NK-92 (cell line): ENCODE measurements around the gene OAS3.
"Not testable (repeated sequence)": the region's sequence is repeated elsewhere in the genome, so short reads cannot be mapped to it uniquely, and the experiment has no call there.

Source experiments
- DNase-seq: peaks from one replicate; lab custom pipeline; 2025; ENCODE audit not compliant: unreplicated experiment; lab: John Stamatoyannopoulos, UW

Gene OAS3

DNA sequence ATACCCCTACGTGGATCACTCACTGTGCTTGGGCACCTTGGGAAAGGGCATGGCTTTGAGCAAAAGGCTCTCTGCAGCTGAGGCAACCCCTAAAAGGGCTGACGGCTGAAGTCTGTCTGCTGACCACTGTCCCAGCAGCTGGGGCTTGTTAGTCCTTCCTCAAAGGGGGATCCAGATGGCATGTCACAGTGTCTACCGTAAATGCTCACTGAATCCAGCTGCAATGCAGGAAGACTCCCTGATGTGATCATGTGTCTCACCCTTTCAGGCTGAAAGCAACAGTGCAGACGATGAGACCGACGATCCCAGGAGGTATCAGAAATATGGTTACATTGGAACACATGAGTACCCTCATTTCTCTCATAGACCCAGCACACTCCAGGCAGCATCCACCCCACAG is 19.2 kb upstream of the OAS3 start:
- no peak for DNase-seq

DNA sequence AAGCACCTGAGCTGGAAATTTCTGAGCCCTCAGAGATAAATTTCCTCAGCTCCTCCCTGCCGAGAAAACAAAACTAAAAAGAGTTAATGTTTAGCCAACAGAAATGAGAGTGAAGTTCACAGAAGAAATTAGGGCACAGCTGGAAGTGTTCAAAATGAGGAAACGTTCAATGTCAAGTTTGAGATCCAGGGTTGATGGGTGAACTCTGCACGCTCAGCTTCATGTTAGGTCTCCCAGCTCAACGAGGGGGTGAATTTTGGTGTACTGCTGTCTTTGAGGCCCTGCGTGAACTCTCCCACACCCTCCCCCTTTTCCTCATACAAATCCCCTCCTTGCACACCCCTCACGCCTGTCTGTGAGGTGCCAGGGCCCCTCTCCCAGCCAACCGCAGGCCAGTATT is 13.3 kb upstream of the OAS3 start:
- DNase-seq = no peak

DNA sequence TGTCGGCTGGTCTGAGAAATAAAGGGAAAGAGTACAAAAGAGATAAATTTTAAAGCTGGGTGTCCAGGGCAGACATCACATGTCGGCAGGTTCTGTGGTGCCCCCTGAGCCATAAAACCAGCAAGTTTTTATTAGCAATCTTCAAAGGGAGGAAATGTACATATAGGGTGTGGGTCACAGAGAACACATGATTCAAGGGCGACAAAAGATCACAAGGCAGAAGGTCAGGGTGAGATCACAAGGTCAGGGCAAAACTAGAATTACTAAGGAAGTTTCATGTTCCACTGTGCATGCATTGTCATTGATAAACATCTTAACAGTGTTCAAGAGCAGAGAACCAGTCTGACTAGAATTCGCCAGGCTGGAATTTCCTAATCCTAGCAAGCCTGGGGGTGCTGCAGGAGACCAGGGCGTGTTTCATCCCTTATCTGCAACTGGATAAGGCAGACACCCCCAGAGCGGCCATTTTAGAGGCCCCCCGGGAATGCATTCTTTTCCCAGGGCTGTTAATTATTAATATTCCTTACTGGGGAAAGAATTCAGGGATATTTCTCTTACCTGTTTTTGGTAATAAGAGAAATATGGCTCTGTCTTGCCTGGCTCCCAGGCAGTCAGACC is 11.7 kb upstream of the OAS3 start:
- not testable (repeated sequence) for DNase-seq

DNA sequence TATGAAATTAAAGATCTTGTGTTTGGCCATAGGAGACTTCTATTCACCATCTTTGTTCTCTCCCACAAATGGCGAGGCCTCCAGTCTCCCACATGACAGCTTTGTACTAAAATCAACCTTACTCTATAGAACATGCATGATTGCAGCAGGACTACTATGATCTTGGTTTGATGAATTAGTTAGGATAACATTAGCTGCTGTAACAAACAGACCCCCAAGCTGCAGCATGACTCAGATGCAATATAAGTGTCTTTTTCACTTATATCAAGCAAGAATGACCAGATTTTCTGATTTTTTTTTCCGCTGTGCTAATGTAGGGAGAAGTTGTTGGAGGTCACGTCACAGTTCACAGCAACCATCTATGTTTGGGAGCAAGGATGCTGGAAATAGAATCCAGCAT is 10.8 kb upstream of the OAS3 start:
- DNase-seq = no peak

DNA sequence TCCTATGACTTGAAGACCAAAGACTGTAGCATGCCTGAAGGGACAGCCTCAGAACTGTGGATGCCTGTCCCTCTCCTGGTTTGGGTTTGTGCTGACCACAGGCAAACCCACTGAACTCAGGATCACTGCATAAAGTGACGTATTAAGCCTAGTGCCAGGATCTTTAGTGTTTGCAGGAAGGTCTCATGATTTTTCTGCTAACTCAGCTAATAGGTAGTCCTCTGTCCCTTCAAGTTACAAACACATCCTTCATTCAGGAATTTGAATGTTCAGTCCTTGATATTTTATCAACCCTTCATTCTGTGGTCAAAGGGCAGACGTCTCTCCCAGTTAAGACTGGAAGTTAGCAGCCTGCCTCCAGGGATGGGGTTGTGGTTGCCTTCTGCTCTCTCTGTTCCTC is 10.3 kb upstream of the OAS3 start:
- DNase-seq = no peak

DNA sequence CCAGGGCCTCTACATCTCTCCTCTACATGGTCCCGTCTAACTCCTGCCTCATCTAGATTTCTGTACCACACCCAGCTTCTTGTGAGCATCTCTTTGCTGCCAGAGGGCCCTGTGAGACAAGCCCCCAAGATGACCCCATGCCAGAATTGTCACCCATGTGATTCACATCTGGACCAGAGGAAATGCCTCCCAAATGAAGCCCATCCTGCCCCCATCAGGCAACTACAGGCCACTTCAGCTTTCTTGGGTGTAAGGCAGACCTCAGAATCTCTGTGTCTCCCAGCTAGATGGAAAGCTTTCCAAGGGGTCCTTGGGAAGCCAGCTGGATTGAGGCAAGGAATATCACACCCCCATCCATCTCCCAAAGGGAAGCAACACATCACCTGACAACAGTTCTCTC is 9.3 kb upstream of the OAS3 start:
- no peak for DNase-seq

DNA sequence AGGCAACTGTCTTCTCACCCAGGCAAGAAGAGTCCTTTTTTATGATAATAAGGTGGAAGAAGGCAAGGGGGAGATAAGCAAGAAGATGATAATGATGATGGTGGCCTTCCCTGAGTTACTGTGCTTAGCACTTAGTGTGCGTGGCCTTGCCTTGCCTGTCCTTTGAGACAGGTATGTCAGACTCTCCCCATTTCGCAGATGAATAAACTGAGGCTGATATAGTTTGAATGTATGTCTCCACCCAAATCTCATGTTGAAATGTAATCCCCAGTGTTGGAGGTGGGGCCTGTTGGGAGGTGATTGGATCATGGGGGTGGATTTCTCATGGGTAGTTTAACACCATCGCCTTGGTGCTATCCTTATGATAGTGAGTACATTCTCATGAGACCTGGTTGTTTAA is 8.6 kb upstream of the OAS3 start:
- DNase-seq = no peak

DNA sequence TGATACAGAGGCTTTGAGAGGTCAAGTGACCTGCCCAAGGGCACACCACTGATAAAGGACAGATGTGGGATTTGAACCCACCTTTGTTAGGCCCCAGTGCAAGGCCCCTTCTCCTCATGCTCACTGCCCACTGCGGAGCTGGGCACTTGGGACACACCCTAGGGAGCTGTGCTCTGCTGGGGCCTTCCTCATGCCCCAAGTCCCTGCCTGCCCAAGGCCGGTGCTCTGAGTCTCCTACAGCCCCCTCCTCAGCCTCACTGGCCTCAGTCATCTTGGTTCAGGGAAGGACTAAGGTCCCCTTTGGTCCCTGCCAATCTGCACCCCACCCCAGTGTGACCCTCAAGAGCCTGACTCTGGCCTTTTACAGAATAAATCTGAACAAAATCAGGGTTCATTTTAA is 7.9 kb upstream of the OAS3 start:
- no peak for DNase-seq

DNA sequence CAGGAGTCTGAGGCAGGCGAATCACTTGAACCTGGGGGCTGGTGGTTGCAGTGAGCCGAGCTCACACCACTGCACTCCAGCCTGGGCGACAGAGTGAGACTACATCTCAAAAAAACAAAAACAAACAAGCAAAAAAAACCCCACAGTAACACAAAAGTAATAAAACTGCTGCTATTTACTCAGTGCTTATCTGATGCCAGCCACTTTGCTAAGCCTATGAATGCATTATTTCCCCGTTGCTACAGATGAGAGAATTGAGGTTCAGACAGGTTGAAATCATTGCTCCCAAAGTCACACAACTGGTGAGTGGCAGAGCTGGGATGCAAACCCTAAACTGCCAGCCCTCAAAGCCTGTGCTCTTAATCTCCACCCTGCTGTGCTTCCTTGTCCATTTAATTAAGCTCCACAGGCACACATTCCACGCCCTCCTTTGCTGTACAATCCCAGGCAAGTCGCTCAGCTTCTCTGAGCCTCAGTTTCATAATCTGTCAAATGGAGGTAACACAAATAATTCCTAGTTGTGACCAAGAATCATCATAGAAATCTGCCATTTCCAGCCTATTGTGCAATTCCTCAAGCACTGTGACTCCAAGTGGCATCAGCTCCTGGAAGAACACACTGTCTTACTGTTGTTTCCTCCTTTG is 5.7 kb upstream of the OAS3 start:
- no peak for DNase-seq

DNA sequence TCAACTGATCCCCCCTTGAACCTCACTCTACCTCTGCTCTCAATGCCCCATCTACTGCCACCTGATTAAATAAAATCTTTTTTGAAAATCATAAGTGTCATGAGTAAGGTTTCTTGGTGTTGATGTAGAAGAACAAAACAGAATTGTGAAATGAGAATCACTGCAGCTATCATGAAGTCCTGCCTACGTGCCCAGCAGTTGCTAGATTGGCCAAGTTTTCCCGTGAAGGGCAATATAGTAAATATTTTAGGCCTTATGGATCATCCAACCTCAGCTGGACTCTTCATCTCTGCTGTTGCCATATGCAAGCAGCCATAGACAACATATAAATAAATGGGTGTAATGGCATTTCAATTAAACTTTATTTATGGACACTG is 5.2 kb upstream of the OAS3 start:
- DNase-seq = no peak

DNA sequence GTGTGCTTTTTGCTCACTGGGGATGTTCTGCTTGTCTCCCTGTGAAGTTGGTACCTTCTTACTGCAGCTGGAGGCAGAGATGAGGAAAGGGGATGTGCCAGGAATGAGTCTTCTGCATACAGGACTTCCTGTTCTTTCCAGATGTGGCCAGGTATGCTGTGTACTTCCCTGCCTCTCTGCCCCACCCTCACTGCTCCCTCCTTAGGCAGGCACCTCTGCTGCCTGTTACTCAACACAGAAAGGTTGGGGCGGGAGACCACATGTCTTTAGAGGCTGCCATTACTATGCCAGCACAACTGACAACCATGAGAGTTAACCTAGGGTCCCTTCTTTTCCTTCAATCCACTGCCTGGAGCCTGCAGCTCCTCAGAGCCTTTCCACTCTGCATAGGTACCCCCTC is 2.0 kb upstream of the OAS3 start:
- DNase-seq = no peak

DNA sequence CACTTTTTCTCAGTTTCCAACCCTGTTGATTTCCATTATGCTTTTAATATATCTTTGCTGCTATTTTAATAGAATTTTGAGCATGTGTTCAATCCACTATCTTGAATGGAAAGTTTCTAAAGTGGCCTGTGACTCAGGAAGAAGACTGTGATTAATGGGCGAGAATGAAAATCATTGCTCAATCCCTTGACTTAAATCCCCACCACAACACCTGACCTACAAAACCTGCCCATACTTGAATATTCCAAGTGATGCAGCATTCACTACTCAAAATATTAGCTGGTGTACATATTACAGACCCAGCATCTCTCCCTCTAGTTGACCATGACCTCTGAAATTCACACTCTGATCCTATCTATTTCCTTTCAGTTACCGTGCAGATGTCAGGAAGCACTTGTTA is 1.3 kb upstream of the OAS3 start:
- DNase-seq = no peak

DNA sequence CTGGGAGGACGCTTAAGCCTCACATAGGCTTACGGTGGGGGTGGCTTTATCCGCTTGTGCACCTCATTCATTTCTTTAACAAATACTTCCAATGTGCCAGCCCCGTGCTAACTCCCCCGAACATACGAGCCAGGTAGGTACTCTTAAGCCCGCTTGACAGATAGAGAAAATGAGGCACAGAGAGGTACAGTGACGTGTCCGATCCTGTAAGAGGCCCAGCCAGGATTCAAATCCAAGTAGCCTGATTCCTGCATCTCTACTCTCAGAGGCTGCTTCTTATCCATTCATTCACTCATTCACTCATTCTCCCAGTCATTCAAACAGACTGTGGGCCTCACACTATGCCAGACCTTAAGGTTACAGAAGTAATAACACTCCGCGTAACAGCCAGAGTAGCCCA is 477 bp downstream of the OAS3 start:
- DNase-seq = no peak

DNA sequence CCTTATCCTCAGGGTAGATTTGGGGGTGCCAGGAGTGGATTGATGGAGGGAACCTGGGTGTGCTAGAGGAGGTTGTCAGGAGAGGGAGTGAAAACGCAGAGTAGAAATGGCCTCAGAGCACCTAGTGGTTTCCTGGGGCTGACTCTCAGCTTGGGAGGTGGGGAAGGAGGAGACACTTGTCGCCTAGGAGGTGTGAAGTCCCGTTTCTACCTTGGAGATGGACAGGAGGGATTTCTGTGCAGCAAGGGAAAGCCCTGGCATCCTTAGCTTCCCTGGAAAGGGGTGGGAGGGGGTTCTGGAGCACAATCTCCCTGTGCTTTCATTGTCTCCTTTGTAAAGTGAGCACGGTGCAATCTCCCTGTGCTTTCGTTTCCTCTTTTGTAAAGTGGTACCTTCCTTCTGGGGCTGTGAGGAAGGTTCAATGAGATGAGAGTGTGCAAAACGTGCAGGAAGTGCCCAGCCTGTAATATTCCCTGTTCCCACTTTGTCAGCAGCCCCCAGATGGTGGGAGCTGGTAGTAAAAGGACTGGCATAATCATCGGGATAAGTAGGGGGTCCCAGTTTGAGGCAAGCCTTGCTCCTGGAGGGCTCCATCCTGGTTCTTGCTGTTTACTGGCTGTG is 1.6 kb downstream of the OAS3 start:
- DNase-seq = no peak

DNA sequence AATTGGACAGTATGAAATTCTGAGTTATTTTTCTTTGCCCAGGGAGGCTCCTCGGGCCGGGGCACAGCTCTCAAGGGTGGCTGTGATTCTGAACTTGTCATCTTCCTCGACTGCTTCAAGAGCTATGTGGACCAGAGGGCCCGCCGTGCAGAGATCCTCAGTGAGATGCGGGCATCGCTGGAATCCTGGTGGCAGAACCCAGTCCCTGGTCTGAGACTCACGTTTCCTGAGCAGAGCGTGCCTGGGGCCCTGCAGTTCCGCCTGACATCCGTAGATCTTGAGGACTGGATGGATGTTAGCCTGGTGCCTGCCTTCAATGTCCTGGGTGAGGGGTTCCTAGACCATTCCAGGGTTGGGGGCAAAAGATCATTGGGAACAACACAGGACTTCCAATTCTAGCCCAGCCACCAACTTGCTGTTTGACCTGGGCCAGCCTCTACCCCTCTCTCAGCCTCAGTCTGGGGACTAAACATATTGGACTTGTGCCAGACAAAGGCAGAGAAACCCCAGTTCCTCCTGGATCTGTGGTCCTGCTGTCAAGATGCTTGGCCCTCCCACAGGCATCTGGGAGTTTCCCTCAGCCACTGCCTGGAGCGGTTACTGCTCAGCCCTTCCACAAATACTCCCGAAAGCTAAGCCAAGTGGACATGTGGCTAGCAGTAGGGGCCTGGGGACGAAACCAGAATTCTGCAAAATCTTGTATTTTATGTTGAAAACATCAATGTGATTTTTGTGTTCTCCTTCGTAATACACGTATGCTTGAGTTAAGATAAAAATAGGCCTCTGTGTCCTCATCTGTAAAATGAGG is 3.5 kb downstream of the OAS3 start:
- no peak for DNase-seq

DNA sequence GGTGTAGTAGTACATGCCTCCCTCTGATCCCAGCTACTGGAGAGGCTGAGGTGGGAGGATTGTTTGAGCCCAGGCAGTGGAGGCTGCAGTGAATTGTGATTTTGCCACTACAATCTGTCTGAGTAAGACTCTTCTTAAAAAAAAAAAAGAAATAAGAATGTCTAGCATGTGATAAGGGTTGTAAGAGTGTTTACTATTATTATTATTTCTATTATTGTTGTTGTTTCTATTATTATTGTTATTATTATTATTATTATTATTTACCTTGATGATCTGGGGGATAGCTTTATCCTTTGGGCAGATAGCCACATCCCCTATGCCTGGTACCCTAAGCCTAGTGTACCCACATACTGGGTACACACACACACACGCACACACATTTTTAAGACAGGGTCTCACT is 4.3 kb downstream of the OAS3 start:
- DNase-seq = no peak

DNA sequence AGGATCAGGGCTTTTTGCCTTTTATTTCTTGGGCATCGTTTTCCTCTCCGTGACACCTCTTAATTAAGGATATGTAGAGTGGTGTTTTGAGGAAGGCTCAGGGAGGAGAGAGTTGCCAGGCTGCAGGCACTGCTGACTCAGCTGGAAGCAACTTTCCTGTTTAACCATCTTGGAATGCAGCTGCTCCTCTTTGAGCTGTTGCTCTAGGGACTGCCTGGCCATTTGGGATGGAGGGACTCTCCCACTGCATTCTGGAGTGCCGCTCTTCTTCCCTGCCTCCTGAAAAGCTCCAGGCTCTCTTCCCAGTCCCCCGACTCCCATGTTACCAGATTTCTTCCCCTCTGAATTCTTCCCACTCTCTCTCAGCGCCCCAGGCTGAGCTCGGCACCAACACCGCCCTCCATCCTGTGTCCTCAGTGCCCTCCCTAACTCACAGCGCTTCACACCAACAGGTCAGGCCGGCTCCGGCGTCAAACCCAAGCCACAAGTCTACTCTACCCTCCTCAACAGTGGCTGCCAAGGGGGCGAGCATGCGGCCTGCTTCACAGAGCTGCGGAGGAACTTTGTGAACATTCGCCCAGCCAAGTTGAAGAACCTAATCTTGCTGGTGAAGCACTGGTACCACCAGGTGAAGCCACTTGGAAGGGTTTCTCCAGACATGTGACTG is 5.9 kb downstream of the OAS3 start:
- DNase-seq = no peak

DNA sequence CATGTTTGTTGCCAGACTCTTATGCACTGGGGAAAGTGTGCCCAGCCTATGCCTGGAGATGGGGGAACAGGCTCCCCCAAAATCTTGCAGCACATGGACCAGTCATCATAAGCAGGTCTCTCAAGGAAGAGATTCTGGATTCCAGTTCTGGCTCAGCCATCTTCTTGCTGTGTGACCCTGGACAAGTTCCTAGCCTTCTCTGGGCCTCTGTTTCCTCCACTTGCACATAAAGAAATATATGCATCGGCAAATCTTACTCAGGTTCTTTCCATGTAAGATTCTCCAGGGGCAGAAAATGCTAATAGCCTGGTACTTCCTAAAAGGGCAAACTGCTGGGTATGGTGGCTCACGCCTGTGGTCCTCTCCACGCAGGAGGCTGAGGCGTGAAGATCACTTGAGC is 7.2 kb downstream of the OAS3 start:
- no peak for DNase-seq

DNA sequence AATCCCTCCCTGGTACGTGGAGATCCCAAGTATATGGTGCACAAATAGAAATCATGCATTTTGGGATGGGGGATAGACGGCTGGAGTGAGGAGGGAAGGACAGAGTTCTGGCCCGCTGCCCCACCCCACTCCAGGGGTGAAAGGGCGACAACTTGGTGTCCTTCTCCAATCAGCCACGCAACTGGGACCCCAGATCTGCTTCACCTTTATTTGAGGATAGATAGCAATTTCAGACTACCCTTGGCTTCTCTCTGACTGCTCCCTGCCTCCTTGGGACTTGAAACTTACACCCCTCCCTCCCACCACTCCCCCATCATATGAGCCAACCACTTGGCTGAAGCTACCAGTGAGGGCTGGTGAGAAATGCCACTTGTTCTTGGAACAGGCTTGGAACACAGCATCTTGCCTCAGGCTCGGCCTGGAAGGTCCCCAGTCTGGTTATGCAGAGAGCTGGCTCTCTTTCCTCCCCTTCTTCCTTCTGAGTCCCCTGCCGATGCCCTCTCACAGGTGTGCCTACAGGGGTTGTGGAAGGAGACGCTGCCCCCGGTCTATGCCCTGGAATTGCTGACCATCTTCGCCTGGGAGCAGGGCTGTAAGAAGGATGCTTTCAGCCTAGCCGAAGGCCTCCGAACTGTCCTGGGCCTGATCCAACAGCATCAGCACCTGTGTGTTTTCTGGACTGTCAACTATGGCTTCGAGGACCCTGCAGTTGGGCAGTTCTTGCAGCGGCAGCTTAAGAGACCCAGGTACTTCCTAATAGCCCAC is 8.1 kb downstream of the OAS3 start:
- no peak for DNase-seq

DNA sequence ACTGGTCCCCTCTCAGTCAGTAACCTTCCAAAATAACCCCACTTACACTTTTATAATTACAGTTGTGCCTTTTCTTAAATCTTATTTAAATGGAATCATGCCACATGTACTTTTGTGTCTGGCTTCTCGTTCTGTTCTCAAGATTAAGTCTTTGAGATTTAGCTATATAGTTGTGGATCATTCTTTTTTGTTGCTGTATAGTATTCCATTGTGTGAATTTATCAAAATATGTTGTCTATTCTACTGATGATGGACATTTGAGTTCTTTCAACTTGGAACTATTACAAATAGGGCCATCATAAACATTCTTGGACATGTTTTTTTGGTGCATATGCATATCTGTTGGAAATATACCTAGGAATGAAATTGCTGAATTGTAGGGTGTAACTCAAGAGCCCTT is 9.0 kb downstream of the OAS3 start:
- DNase-seq = no peak

DNA sequence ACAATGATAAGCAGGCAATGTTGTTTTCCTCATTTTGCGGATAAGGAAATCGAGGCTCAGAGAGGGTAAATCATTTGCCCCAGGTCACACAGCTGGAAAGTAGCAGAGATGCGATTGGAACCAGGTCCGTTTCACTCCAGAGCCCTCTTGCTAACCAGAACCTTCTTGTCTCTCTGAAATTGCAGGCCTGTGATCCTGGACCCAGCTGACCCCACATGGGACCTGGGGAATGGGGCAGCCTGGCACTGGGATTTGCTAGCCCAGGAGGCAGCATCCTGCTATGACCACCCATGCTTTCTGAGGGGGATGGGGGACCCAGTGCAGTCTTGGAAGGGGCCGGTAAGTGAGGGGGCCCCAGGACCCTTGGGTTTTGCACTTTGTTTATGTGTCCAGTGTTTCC is 9.5 kb downstream of the OAS3 start:
- DNase-seq = no peak
